ENCODE results near the gene SFPQ. TPM values are rescaled to one million over a fixed set of nuclear protein-coding genes. Genes with fewer than 3 reads are reported as not detected.
"Not testable (repeated sequence)": the region's sequence is repeated elsewhere in the genome, so short reads cannot be mapped to it uniquely, and the experiment has no call there.

SFPQ gene
- total RNA-seq, 1 experiment from 2014 or later, result 125 TPM

DNA sequence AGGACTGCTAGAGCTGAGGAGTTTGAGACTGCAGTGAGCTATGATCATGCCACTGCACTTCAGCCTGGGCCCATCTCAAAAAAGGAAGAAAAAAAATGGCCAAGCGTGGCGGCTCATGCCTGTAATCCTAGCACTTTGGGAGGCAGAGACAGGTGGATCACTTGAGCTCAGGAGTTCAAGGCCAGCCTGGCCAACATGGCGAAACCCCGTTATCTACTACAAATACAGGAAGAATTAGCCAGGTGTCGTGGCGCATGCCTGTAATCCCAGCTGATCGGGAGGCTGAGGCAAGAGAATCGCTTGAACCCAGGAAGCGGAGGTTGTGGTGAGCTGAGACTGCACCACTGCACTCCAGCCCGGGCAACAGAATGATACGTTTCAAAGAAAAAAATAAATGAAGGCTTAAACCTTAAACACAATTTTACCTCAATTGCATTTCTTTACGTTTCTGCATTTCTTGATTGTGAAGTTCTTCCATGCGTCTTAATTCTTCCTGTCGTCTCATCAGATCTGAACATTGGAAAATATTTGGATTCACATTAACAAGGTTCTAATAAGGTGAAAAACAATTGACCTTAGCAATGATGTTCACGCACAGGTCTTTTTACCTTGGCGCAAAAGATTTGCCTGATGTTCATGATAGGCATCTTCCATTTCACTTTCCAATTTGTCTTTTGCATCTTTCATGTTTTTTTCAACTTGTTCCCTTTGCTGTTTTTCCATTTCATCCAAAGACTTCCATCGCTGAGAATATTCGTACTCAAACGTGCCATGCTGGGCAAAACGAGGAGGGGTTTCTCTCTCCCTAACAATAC is 4.2 kb downstream of the SFPQ start:
- DNase-seq (ENCODE audit: low read depth), result no peak

DNA sequence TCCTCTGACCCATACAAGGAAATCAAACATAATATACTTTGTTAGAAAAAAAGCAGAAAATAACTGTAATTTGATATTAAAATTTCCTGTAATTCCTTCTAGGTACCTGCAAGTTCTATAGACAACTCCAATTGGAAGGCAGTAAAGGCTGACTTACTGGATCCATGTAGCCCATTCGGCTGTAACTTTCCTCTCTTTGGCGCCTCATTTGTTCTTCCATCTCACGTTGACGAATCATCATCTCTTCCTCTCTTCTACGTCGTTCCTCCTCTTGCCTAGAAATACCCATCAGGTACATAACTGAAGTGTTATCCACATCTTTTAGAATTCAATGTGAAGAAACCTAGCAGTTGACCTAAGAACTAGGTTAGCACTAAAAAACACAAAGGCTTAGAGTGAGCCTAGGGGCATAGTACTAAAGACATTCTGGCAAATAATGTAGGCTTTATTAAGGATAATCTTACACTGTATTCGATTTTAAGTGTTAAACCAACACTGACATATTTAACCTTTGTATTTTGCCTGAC is 5.1 kb downstream of the SFPQ start:
- DNase-seq (ENCODE audit: low read depth), result no peak

DNA sequence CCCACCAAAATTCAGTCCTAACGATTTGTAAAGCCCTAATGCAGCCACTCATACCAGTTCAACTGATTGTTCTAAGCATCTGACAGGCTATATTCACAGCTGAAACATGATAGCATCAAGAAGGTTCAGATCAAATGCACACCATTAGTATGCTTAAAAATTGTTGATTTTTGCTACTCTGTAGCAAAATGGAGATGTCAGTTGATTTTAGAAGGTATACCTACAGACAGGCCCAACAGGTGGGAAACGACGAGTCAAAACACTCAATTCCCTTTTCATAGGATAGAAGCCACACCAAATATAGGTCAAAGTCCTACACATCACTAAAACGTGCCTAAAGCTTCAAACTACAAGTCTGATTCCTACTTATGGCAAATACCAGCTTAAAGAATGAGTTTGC is 6.7 kb downstream of the SFPQ start:
- no peak for DNase-seq (ENCODE audit: low read depth)

DNA sequence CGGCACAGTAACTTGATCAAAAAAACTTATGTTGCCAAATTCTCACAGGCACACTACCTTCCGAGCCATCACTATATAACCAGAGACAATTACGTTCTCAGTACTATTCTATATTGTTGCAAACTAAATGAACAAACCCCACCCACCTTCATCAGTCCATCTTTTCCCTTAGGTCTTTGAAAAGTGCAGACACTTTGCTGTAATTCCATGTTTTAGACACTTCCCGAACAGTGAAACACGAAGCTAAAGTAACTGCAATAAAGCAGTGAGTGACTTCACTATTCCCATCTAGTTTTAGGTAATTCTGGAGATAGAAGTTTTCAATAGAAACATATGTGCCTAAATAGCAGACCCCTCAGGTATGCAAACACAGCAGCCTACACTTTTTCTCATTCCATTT is 7.7 kb downstream of the SFPQ start:
- no peak for DNase-seq (ENCODE audit: low read depth)

DNA sequence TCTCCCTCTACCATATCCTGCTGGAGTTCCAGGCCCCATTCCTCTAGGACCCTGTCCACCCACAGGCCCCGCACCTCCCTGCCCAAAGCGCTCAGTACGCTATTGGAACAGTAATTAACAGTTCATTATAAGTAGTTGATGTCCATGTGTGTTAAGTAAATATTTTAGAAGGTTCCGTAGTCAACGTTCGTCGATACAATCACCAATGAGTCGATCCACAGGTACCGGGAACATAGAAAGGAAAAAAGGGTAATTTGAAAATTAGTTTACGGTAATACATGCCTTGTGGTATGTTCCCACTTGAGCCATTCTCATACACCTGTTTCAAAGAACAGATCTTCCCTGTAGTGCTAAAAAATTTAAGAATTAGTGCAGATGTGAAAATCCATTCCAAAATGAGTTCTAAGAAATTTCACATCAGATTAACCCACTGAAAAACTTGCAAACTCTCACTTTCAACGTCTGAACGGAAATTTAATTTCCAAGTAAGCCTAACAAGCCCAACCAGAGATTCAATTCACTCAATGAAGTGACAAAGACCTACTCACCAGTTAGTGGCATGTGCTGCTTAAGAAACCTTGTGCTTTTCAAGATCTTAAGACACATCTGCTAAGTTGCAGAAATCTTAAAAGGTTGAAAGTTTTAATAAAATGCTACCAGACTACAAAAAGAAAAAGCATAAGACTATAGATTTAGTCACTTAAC is 8.3 kb downstream of the SFPQ start:
- no peak for DNase-seq (ENCODE audit: low read depth)

DNA sequence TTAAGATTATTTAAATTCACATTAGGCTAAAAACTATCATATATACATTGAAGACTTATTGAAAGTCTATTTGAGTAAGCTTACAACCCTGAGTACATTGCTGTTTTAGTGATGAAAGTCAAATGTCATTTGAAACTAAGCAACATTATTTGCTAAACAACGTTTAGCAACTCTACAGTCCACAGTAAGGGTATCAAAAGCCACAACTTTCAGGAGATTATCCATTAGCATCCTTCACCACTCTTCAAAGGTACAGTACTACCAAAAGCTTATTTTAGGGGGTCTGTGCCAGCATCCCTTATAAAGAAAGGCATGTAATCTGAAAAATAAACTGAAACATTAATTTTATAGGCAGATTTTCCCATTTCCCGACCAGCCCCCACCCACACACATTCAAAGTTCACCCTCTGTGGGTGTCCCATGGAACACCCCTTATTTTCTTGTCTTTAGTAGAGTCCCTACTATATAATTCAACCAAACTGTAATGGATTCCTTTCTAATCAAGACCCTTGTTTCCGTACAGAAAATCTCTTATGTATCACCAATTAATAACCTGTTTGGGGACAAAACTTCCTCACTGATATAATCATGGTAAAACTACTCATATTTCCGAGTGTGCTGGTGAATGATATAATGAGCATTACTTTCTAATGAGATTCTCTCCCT is 11.0 kb downstream of the SFPQ start:
- no peak for DNase-seq (ENCODE audit: low read depth)

DNA sequence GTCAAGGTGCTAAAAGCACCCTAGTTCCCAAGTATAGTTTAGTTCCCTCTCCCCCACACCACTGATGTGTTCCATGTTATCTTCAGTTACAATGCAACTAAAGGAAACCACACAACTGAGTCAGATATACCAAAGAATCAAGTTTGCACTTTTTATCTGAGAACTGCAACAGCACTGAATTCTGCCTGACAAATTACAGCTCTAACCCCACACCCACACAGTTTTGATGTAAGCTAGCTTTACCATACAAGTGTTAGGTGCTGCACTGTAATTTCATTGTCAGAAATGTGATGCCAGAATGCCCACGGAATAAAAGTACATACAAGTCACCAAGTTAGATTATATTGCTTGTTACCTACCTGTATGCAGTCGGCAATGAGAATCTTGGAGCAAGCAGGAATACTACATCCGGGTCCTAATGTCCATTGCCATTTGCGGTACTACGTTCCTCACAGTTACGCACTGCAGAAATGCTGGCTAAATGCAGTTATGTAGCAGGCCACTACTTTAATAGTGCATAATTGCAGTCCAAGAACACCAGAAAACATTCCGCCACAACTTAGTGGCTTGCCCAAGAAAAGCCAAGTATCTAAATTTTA is 12.1 kb downstream of the SFPQ start:
- no peak for DNase-seq (ENCODE audit: low read depth)

DNA sequence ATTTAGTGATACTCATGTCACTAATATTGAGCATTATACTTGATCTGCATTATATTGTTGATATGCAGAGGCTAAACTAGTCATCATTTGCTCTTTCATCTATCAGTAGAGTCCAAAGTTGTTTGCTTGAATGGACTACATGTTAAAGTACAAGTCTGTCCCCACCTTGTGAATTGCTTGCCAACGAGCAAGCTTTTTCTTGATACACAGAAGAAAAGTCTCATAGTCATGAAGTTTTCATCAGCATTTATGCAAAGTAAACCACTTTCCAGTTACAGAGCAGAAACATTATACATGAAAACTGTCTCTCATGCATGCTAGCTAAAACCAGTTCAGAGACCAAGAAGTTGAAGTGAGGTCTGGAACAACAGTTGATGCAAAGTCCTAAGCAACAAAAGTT is 13.0 kb downstream of the SFPQ start:
- no peak for DNase-seq (ENCODE audit: low read depth)

DNA sequence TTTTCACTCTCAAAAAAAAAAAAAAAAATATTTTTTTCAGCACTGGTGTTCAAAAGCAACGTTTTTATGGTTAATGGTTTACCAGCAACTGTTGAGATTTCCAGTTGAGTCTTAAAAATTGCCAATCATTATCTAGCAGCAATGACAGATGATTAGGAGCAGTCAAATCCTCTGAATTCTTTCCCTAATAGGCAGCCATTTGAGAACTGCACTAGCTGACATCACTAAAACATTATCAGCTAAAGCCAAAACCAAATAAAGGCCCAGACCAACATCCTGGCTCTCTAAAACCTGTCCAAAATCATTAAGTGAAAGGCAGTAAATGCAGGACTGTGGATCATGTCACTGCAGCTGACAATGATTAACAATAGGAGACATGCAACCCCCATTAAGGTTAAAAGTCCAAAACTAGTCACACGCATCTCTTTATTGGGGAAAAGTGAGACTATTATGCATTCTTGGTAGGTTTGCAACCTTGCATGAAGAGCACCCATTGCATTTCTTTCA is 14.0 kb downstream of the SFPQ start:
- DNase-seq (ENCODE audit: low read depth), result no peak

DNA sequence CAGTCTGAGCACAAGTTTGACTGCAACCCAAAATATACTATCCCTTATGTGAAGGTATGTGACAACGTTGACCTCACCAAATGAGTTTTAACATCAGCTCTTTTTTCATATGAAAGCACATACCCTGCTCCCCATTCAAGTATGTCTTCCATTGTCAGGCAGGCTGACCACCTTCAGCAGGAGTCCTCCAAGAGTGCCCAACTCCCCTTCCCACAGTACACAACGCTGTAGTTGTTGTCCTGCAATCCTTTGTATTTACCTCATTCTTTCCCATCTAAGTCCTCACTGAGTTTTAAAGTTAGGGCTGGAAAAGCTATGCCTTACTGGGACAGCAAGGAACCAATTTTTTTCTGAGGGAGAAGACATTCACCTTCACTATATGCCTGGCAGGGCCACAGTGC is 14.7 kb downstream of the SFPQ start:
- no peak for DNase-seq (ENCODE audit: low read depth)

DNA sequence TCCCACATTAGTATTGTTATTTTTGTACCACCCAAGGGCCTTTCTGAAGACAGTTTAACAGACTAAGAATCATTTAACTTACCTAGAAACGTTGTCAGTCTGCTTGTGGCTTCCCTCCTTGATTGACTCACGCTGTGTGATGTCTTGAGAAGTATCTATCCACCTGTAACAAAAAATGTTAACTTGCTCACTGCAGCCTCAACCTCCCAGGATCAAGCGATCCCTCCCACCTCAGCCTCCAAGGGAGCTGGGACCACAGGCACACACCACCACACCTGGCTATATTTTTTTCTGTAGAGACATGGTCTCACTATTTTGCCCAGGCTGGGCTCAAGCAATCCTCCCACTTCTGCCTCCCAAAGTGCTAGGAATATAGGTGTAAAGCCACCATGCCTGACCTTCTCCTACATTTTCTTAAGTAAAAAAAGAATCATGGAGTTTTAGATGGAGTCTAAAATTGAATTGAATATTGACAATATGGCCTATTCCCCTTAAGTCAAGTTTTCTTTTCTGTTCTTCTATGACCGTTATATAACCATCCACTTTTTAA is 15.6 kb downstream of the SFPQ start:
- DNase-seq (ENCODE audit: low read depth), result no peak

DNA sequence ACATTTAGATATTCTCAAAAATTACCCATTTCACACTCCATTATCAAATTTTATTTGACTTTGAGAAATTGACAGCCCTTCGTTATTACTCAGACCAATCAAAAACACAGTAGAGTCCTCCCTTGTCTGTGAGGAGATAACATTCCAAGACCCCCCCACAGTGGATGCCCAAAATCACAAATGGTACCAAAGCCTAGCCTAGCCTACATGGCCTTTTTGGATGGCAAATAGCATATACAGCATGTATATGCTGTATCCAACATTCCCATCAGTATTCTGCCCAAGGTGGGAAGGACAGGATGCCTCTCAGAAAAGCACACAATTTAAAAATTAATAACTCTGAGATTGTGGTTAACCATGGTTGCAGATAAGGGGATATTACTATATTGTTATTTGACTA is 17.3 kb downstream of the SFPQ start:
- no peak for DNase-seq (ENCODE audit: low read depth)

DNA sequence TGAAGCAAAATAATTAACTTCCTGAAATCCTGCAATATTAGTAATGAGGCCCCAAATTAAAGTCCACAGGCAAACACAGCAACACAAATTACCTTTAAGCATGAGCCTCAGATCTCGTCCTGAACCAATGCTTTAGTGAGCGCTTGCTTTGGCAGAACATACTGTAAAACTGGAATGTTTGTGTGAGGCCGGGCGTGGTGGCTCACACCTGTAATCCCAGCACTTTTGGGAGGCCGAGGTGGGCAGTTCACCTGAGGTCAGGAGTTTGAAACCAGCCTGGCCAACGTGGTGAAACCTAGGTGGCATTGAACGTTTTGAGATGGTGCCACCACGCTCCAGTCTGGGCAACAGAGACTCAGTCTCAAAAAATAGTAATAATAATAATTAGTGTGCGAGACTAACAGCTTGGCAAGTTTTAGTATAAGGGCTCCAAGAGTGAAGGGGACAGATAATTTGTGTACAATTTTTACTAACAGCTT is 17.8 kb downstream of the SFPQ start:
- DNase-seq (ENCODE audit: low read depth), result no peak

DNA sequence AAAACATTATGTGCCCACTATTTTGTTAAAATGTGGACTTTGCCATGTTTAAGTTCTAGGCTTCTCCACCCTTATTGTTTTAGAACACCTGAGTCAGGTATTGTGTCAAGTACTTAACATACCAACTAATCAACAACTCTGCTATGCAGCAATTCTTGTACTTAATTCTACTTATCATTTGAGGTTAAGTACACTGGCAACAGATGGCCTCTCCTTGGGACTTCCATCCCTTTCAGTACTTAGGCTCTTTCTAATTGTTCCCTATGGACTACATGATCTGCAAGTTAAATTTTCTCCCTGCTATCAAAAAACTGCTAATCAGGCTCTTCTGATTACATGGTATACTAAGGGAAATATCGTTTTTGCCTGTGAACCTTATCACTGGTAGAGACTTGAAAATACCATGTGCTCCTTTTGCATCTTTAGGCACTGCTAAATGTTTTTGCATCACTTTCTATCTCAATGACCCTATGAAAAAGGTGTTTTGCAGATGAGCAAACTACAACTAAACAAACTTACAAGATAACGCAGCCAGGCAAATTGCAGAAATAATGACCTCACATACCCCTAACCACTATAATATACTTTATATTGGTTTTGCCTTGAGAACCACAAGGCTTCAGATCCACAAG is 18.9 kb downstream of the SFPQ start:
- no peak for DNase-seq (ENCODE audit: low read depth)

DNA sequence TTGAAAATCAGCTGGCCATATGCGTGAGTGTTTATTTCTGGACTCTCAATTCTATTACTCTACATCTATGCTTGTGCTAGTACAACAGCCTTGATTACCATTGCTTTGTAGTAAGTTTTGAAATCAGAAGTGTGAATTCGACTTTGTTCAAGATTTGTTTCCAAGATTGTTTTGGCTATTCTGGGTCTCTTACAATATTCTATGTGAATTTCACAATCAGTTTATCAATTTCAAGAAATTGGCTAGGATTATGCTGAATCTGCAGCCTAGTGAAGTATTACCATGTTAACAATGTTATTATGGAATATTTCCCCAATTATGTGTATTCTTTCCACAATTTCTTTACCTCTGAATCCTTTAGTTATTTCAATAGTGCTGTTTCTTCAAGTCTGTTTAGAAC is 19.5 kb downstream of the SFPQ start:
- no peak for DNase-seq (ENCODE audit: low read depth)

DNA sequence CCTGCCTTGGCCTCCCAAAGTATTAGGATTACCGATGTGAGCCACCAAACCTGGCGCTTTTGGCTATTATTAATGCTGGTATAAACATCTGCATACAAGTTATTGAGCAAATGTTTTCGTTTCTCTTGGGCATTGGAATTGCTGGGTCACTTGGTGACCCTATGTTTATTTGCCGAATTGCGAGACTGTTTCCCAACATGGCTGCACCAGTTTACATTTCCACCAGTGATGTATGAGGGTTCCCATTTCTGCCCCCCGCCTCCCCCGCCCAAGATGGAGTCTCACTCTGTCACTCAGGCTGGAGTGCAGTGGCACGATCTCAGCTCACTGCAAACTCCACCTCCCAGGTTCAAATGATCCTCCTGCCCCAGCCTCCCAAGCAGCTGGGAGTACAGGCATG is 20.9 kb downstream of the SFPQ start:
- no peak for DNase-seq (ENCODE audit: low read depth)

DNA sequence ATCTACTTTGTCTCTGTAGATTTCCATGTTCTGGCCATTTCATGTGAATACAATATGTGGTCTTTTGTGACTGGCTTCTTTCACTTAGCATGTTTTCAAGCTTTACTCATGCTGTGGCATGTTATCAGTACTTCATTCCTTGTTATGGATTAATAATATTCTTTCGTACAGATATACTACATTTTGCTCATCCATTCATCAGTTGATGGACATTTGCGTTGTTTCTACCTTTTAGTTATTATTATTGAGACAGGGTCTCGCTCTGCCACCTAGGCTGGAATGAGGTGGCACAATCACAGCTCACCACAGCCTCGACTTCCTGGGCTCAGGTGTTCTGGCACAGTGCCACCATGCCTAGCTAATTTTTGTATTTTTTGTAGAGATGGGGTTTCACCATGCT is 21.4 kb downstream of the SFPQ start:
- DNase-seq (ENCODE audit: low read depth), result no peak

DNA sequence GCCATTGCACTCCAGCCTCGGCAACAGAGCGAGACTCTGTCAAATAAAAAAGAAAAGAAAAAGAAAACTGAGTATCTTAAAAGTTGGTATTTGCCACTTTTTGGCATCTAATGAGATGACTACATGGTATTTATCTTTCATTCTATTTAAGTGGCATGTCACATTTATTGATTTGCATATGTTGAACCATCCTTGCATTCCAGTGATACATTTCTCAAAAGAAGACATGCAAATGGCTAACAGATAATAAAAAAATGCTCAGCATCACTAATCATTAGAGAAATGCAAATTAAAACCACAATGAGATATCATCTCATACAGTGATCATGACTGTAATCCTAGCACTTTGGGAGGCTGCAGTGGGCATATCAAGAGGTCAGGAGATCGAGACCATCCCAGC is 28.1 kb downstream of the SFPQ start:
- DNase-seq (ENCODE audit: low read depth), result no peak

DNA sequence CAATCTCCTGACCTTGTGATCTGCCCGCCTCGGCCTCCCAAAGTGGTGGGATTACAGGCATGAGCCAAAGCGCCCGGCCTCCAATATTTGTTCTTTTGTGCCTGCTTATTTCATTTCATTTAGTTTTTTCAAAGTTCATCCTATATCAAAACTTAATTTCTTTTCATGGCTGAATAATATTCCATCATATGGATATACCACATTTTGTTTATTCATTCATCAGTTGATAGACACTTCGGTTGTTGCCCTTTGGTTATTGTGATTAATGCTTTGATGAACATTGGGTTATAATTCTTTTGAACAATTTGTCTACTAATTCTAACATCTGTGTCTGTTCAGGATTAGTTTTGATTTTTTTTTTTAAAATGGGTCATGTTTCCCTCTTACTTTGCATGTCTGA is 41.7 kb downstream of the SFPQ start:
- DNase-seq (ENCODE audit: low read depth), result no peak

DNA sequence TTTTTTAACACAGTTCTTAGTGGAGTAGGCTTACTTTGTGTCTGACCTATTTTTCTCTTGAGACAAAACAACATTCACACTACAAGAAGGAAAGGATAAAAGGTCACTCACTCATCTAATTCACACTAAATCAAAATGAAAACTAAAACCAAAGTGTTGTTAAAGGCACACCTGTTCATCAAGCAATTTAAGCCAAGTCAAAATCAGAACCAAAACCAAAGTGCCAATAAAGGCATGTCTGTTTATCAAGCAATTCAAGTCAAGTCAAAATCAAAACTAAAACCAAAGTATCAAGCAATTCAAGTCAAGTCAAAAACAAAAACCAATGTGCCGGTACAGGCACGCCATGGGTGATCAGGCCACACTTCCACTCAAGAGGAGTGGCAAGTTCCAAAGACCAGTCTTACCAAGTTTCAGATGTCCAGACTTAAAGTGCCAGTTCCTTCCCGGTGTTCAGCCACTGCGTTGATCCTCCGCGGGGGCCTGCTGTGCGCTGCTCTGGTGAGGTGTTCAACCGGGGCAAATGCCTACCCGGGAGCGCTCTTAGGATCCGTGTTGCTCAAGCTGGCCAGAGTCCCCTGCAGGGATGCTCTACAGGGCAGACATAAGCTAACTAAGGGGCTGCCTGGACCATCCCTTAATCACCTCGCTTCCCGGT is 46.9 kb downstream of the SFPQ start:
- not testable (repeated sequence) for DNase-seq (ENCODE audit: low read depth)

Data from RPMI7951 (cell line).